GM18519 (cell line): ENCODE results near the gene RRM2.
"Not testable (repeated sequence)": the region's sequence is repeated elsewhere in the genome, so short reads cannot be mapped to it uniquely, and the experiment has no call there.

Experiments used
- ATAC-seq: cut with Tn5 transposase; IDR thresholded peaks from one replicate; pipeline ENCODE4 v1.9.1; 2021; ENCODE audit warnings: mild to moderate bottlenecking, moderate library complexity; ENCODE audit not compliant: unreplicated experiment, low FRiP score

The RRM2 gene

GRCh38 chr2:10128420-10128819 is 5.9 kb downstream of the RRM2 start:
- no peak for ATAC-seq

- no peak for ATAC-seq
Measured at GRCh38 chr2:10129490-10129889, 7.0 kb downstream of the RRM2 start.

- ATAC-seq: no peak
Measured at GRCh38 chr2:10132043-10132575, 9.6 kb downstream of the RRM2 start.

- no peak for ATAC-seq
Measured at GRCh38 chr2:10132596-10132995, 10.1 kb downstream of the RRM2 start.

- no peak for ATAC-seq
Measured at GRCh38 chr2:10132996-10133647, 10.6 kb downstream of the RRM2 start.

- no peak for ATAC-seq
Measured at GRCh38 chr2:10135296-10136089, 13.0 kb downstream of the RRM2 start.

GRCh38 chr2:10136101-10136934 is 13.8 kb downstream of the RRM2 start:
- no peak for ATAC-seq

- ATAC-seq: no peak
Measured at GRCh38 chr2:10137053-10137843, 14.7 kb downstream of the RRM2 start.

GRCh38 chr2:10139536-10139935 is 17.0 kb downstream of the RRM2 start:
- ATAC-seq: no peak

GRCh38 chr2:10140841-10141610 is 18.5 kb downstream of the RRM2 start:
- no peak for ATAC-seq

- ATAC-seq: no peak
Measured at GRCh38 chr2:10141736-10142639, 19.4 kb downstream of the RRM2 start.

- no peak for ATAC-seq
Measured at GRCh38 chr2:10142640-10142965, 20.1 kb downstream of the RRM2 start.

- ATAC-seq: no peak
Measured at GRCh38 chr2:10144771-10145518, 22.4 kb downstream of the RRM2 start.

- no peak for ATAC-seq
Measured at GRCh38 chr2:10145519-10146357, 23.2 kb downstream of the RRM2 start.

GRCh38 chr2:10146366-10147005 is 23.9 kb downstream of the RRM2 start:
- ATAC-seq: no peak

- not testable (repeated sequence) for ATAC-seq
Measured at GRCh38 chr2:10147050-10147660, 24.6 kb downstream of the RRM2 start.
